Breast epithelium (tissue), 3 donors: ENCODE data around the gene PRKN.

Experiments used
- POLR2AphosphoS5 ChIP-seq, 3 donors: sonication (generic); formaldehyde crosslinking; IDR thresholded peaks; one replicate each; pipeline ENCODE4 v1.6.1; 2017; ENCODE audit warnings: antibody characterized with exemption in 3 of 3
- TF ChIP-seq, protein P1 (sequence below), 3 donors: fragments of 450-650 bp; IDR thresholded peaks; one replicate each; pipeline ENCODE4 v1.5.1; 2016 to 2017; ENCODE audit warnings: antibody characterized with exemption in 3 of 3, mild to moderate bottlenecking in 3 of 3, moderate library complexity in 3 of 3

DNA sequence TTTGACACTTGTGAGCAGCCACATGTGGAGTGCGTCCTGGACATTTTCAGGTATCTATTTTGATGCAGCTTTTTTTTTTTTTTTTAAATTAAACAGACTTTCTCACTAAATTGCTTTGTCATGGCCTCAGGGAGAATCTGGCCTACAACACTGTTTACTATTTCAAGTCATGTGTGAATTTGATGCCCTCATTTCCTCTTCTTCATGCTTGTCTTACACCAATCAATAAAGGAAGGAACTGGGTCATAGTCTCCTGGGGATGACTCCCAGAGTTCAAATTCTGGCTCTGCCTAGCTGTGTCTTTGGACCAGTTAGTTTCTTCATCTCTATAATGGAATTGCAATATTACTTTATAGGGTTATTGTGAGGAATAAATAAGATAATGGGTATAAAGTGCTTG is 554.1 kb downstream of the PRKN start:
- TF ChIP-seq, protein P1, sequence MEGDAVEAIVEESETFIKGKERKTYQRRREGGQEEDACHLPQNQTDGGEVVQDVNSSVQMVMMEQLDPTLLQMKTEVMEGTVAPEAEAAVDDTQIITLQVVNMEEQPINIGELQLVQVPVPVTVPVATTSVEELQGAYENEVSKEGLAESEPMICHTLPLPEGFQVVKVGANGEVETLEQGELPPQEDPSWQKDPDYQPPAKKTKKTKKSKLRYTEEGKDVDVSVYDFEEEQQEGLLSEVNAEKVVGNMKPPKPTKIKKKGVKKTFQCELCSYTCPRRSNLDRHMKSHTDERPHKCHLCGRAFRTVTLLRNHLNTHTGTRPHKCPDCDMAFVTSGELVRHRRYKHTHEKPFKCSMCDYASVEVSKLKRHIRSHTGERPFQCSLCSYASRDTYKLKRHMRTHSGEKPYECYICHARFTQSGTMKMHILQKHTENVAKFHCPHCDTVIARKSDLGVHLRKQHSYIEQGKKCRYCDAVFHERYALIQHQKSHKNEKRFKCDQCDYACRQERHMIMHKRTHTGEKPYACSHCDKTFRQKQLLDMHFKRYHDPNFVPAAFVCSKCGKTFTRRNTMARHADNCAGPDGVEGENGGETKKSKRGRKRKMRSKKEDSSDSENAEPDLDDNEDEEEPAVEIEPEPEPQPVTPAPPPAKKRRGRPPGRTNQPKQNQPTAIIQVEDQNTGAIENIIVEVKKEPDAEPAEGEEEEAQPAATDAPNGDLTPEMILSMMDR (IDR thresholded peaks at IDR 0.05) = no peak
- no peak for TF ChIP-seq POLR2AphosphoS5 (IDR thresholded peaks at IDR 0.05)
